Neuronal stem cell (in vitro differentiated cells): ENCODE data around the gene CYS1.

Experiments
- DNase-seq: peaks from one replicate; pipeline ENCODE4 v3.0.0-alpha.2; 2013; ENCODE audit warnings: low spot score
- H2AFZ ChIP-seq: one replicate; pipeline ENCODE4 v1.6.1; 2013; ENCODE audit warnings: mild to moderate bottlenecking, low read length, inconsistent platforms
- H2AK5ac ChIP-seq: 2 replicates; pipeline ENCODE4 v1.6.1; 2013; ENCODE audit warnings: low read depth, mild to moderate bottlenecking, inconsistent platforms, low read length, moderate library complexity, mixed read lengths
- H2BK120ac ChIP-seq: 2 replicates; pipeline ENCODE4 v1.6.1; 2013; ENCODE audit warnings: low read depth, mild to moderate bottlenecking, inconsistent platforms, low read length, moderate library complexity, mixed read lengths
- H2BK12ac ChIP-seq: one replicate; pipeline ENCODE4 v1.6.1; 2013; ENCODE audit warnings: low read length, inconsistent platforms
- H2BK15ac ChIP-seq: 2 replicates; pipeline ENCODE4 v1.6.1; 2013; ENCODE audit warnings: mild to moderate bottlenecking, low read length, inconsistent platforms, mixed read lengths
- H2BK5ac ChIP-seq: one replicate; pipeline ENCODE4 v1.6.1; 2013; ENCODE audit warnings: inconsistent platforms, mild to moderate bottlenecking, low read length, moderate library complexity
- H3K14ac ChIP-seq: one replicate; pipeline ENCODE4 v1.6.1; 2013; ENCODE audit warnings: low read length, inconsistent platforms
- H3K18ac ChIP-seq: 2 replicates; pipeline ENCODE4 v1.6.1; 2013; ENCODE audit warnings: low read length, inconsistent platforms
- H3K23ac ChIP-seq: 2 replicates; pipeline ENCODE4 v1.6.1; 2013; ENCODE audit warnings: low read depth, mild to moderate bottlenecking, mixed read lengths, low read length, inconsistent platforms; ENCODE audit not compliant: poor library complexity
- H3K27ac ChIP-seq: replicated peaks from 3 replicates; pipeline ENCODE4 v1.5.1; 2013; ENCODE audit warnings: low read length, inconsistent platforms
- H3K27me3 ChIP-seq, 3 experiments: 2 replicates each; pipeline ENCODE4 v1.6.1; 2013; ENCODE audit warnings: low read length in 3 of 3, mild to moderate bottlenecking in 2 of 3, inconsistent platforms in 1 of 3, low read depth in 1 of 3, mixed read lengths in 1 of 3, moderate library complexity in 1 of 3; ENCODE audit not compliant: control insufficient read depth in 3 of 3, insufficient read depth in 3 of 3
- H3K36me3 ChIP-seq, 2 donors: replicated peaks in 1 of 2; 2 replicates each; pipeline ENCODE4 v1.6.1; 2013; ENCODE audit warnings: low read length in 2 of 2; ENCODE audit not compliant: control insufficient read depth in 2 of 2, insufficient read depth in 2 of 2
- H3K4ac ChIP-seq: 2 replicates; pipeline ENCODE4 v1.6.1; 2013; ENCODE audit warnings: inconsistent platforms, mild to moderate bottlenecking, low read length, moderate library complexity
- H3K4me1 ChIP-seq, 2 donors: 1 replicate in 1 of 2; 2 replicates in 1 of 2; pipeline ENCODE4 v1.6.1; 2013; ENCODE audit warnings: low read length in 2 of 2, low read depth in 1 of 2; ENCODE audit not compliant: control insufficient read depth in 2 of 2, insufficient read depth in 1 of 2
- H3K4me2 ChIP-seq: one replicate; pipeline ENCODE4 v1.6.1; 2013; ENCODE audit warnings: mild to moderate bottlenecking, low read length, inconsistent platforms; ENCODE audit not compliant: insufficient read depth, poor library complexity, severe bottlenecking
- H3K4me3 ChIP-seq, 2 donors: 2 replicates each; pipeline ENCODE4 v1.5.1; 2013; ENCODE audit warnings: low read length in 2 of 2, mild to moderate bottlenecking in 2 of 2, inconsistent platforms in 1 of 2, moderate library complexity in 1 of 2
- H3K79me1 ChIP-seq: one replicate; pipeline ENCODE4 v1.6.1; 2013; ENCODE audit warnings: low read depth, mild to moderate bottlenecking, inconsistent platforms, low read length, moderate library complexity
- H3K9ac ChIP-seq: one replicate; pipeline ENCODE4 v1.6.1; 2013; ENCODE audit warnings: mild to moderate bottlenecking, low read depth, low read length, inconsistent platforms; ENCODE audit not compliant: poor library complexity
- H3K9me3 ChIP-seq, 2 donors: replicated peaks in 1 of 2; 2 replicates each; pipeline versions ENCODE3 to v1.6.1; 2013; ENCODE audit warnings: low read length in 2 of 2, mild to moderate bottlenecking in 2 of 2, inconsistent platforms in 1 of 2, low read depth in 1 of 2, mixed read lengths in 1 of 2, moderate library complexity in 1 of 2; ENCODE audit not compliant: control insufficient read depth in 2 of 2, insufficient read depth in 1 of 2
- H4K8ac ChIP-seq: one replicate; pipeline ENCODE4 v1.6.1; 2013; ENCODE audit warnings: low read depth, mild to moderate bottlenecking, inconsistent platforms, low read length, moderate library complexity
- H4K91ac ChIP-seq: one replicate; pipeline ENCODE4 v1.6.1; 2013; ENCODE audit warnings: low read length, low read depth, mild to moderate bottlenecking, inconsistent platforms; ENCODE audit not compliant: poor library complexity
- WGBS, 2 donors: extraction: QIAGEN DNeasy Blood & Tissue Kit; methylation state at CpG; one replicate each; pipeline ENCODE4 v1.1.7; 2013; ENCODE audit warnings: missing lambda C conversion rate in 2 of 2, mixed read lengths in 1 of 2; ENCODE audit not compliant: insufficient read length in 2 of 2, insufficient replicate concordance in 1 of 2; ENCODE audit errors: extremely low coverage in 2 of 2; 5-methylcytosine and 5-hydroxymethylcytosine counted together

Gene CYS1

GRCh38 chr2:10071595-10071994 is 8.6 kb downstream of the CYS1 start:
- WGBS, 2 donors, result no CpG with 5 or more reads among the region's 7 CpGs
- Histone ChIP-seq H3K27ac (no peak overlapping the region), H2BK120ac (no peak overlapping the region), H2BK5ac (no peak overlapping the region), H3K14ac (no peak overlapping the region), H3K23ac (no peak overlapping the region), H2BK12ac (no peak overlapping the region), H3K9me3 (peaks cover 0 to 3% of the 10 kb centered on the region in 2 donors), H3K4me1 (peaks cover 0 to 2% of the 10 kb centered on the region in 2 donors), H3K18ac (no peak overlapping the region), H2AFZ (no peak overlapping the region), H2BK15ac (no peak overlapping the region), H3K4me3 (no peak overlapping the region), H3K79me1 (no peaks in the 10 kb centered on the region), H3K4me2 (no peak overlapping the region), H3K4ac (no peak overlapping the region), H3K36me3 (no peaks in the 10 kb centered on the region), H4K91ac (no peak overlapping the region), H4K8ac (no peak overlapping the region), H3K9ac (no peak overlapping the region), H3K27me3 (peaks cover 0 to 38% (median 3%) of the 10 kb centered on the region in 3 experiments), H2AK5ac (no peak overlapping the region)
- DNase-seq, result no peak

GRCh38 chr2:10071176-10071575 is 9.0 kb downstream of the CYS1 start:
- peaks cover 0 to 3% of the 10 kb centered on the region in 2 donors for H3K9me3 ChIP-seq
- H4K91ac ChIP-seq, result no peak overlapping the region
- H4K8ac ChIP-seq, result no peak overlapping the region
- DNase-seq, result no peak
- H2BK120ac ChIP-seq, result no peak overlapping the region
- no peak overlapping the region for H3K23ac ChIP-seq
- H2BK5ac ChIP-seq, result no peak overlapping the region
- H2BK15ac ChIP-seq, result no peak overlapping the region
- no peak overlapping the region for H3K4me2 ChIP-seq
- H3K4me3 ChIP-seq, result no peak overlapping the region
- H3K9ac ChIP-seq, result no peak overlapping the region
- no peak overlapping the region for H3K4ac ChIP-seq
- no peak overlapping the region for H2AFZ ChIP-seq
- no CpG with 5 or more reads among the region's 16 CpGs for WGBS, 2 donors
- H3K79me1 ChIP-seq, result no peaks in the 10 kb centered on the region
- H3K27ac ChIP-seq, result no peak overlapping the region
- no peak overlapping the region for H2AK5ac ChIP-seq
- H3K27me3 ChIP-seq, result peaks cover 0 to 34% (median under 1%) of the 10 kb centered on the region in 3 experiments
- H3K18ac ChIP-seq, result peak overlapping the region; percentile 46
- H3K14ac ChIP-seq, result peak overlapping the region; percentile 79
- H3K4me1 ChIP-seq, result peaks cover 0 to 2% of the 10 kb centered on the region in 2 donors
- no peaks in the 10 kb centered on the region for H3K36me3 ChIP-seq
- no peak overlapping the region for H2BK12ac ChIP-seq

DNA sequence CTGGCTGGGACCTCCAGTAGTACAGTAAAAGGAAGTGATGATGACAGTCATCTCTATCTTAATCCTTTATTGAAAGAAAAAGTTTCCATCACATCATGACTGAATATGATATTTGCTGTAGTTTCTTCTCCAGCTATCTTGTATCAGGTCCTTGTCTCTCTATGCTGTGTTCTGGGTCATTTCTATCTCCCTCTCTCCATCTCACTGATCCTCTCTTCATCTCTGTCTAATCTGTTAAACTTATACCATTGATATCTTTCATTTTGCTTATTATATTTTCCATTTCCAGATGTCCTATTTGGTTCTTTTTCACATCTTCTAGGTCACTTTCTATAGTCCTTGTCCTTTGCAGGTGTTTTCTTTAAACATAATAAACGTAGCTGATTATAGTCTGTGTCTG is 12.3 kb downstream of the CYS1 start:
- no peak overlapping the region for H2BK120ac ChIP-seq
- no peak overlapping the region for H2BK15ac ChIP-seq
- H3K4me1 ChIP-seq, result peaks cover 8% of the 10 kb centered on the region in 2 donors
- no peak overlapping the region for H3K4me2 ChIP-seq
- H2AK5ac ChIP-seq, result no peak overlapping the region
- no peak overlapping the region for H2BK5ac ChIP-seq
- no peak overlapping the region for H3K23ac ChIP-seq
- no peak overlapping the region for H3K18ac ChIP-seq
- peaks cover 0 to 3% of the 10 kb centered on the region in 2 donors for H3K9me3 ChIP-seq
- H3K27ac ChIP-seq, result no peak overlapping the region
- H4K91ac ChIP-seq, result no peak overlapping the region
- no peak overlapping the region for H2AFZ ChIP-seq
- no peak overlapping the region for H3K4ac ChIP-seq
- H2BK12ac ChIP-seq, result no peak overlapping the region
- no peak overlapping the region for H3K9ac ChIP-seq
- H3K36me3 ChIP-seq, result no peaks in the 10 kb centered on the region
- no peak overlapping the region for H3K14ac ChIP-seq
- no CpG with 5 or more reads among the region's 1 CpG for WGBS, 2 donors
- H3K4me3 ChIP-seq, result no peak overlapping the region
- no peak overlapping the region for H4K8ac ChIP-seq
- peaks cover 0 to 9% (median 0%) of the 10 kb centered on the region in 3 experiments for H3K27me3 ChIP-seq
- no peaks in the 10 kb centered on the region for H3K79me1 ChIP-seq
- DNase-seq, result no peak

DNA sequence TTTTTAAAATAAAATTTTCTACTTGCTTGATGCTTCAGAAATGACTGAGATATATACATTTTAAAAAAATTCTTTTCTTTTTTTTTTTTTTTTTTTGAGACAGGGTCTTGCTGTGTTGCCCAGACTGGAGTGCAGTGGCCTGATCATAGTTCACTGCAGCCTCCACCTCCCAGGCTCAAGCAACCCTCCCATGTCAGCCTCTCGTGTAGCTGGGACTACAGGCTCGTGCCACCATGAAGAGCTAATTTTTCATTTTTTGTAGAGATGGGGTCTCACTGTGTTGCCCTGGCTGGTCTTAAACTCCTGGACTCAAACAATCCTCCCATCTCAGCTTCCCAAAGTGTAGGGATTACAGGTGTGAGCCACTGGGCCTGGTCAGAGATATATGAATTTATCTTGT is 12.9 kb downstream of the CYS1 start:
- H2BK5ac ChIP-seq, result no peak overlapping the region
- H2BK120ac ChIP-seq, result no peak overlapping the region
- H3K14ac ChIP-seq, result no peak overlapping the region
- H3K79me1 ChIP-seq, result no peaks in the 10 kb centered on the region
- no peak overlapping the region for H2BK12ac ChIP-seq
- H2BK15ac ChIP-seq, result no peak overlapping the region
- peaks cover 0 to 9% (median 0%) of the 10 kb centered on the region in 3 experiments for H3K27me3 ChIP-seq
- H3K4me1 ChIP-seq, result peaks cover 8% of the 10 kb centered on the region in 2 donors
- no peak overlapping the region for H3K18ac ChIP-seq
- no peak overlapping the region for H4K91ac ChIP-seq
- H3K9ac ChIP-seq, result no peak overlapping the region
- no CpG with 5 or more reads among the region's 2 CpGs for WGBS, 2 donors
- no peak overlapping the region for H3K23ac ChIP-seq
- no peak overlapping the region for H3K4me2 ChIP-seq
- H3K27ac ChIP-seq, result no peak overlapping the region
- H3K36me3 ChIP-seq, result no peaks in the 10 kb centered on the region
- DNase-seq, result no peak
- no peak overlapping the region for H3K4me3 ChIP-seq
- no peak overlapping the region for H2AFZ ChIP-seq
- H3K9me3 ChIP-seq, result peaks cover 0 to 3% of the 10 kb centered on the region in 2 donors
- no peak overlapping the region for H3K4ac ChIP-seq
- H2AK5ac ChIP-seq, result no peak overlapping the region
- H4K8ac ChIP-seq, result no peak overlapping the region
